ENCODE data around the gene ATP6V1G1.

ATP6V1G1 gene

GRCh38 chr9:114558027-114558675, 29.4 kb upstream of the ATP6V1G1 start:
- TF ChIP-seq POLR2AphosphoS5 (IDR thresholded peaks at IDR 0.05; ENCODE audit: low read depth, low read length) = no peak
- TF ChIP-seq TAF1 (IDR thresholded peaks at IDR 0.05; ENCODE audit: borderline replicate concordance, insufficient read depth, low read length) = no peak
- no peak for TF ChIP-seq SIN3A (IDR thresholded peaks at IDR 0.05; ENCODE audit: borderline replicate concordance, insufficient read depth, low read length)
- TF ChIP-seq REST (IDR thresholded peaks at IDR 0.05; ENCODE audit: insufficient read depth in 1 of 2, low read depth in 2 of 2, low read length in 2 of 2) = no peak
- no peak for TF ChIP-seq FOXP2 (optimal IDR thresholded peaks at IDR 0.05; ENCODE audit: borderline replicate concordance, extremely low read depth, extremely low read length, insufficient read depth)

- TF ChIP-seq POLR2AphosphoS5 (IDR thresholded peaks at IDR 0.05; ENCODE audit: low read depth, low read length) (no peak), SIN3A (IDR thresholded peaks at IDR 0.05; ENCODE audit: borderline replicate concordance, insufficient read depth, low read length) (no peak), FOXP2 (optimal IDR thresholded peaks at IDR 0.05; ENCODE audit: borderline replicate concordance, extremely low read depth, extremely low read length, insufficient read depth) (no peak), REST (IDR thresholded peaks at IDR 0.05; ENCODE audit: insufficient read depth in 1 of 2, low read depth in 2 of 2, low read length in 2 of 2) (no peak), TAF1 (IDR thresholded peaks at IDR 0.05; ENCODE audit: borderline replicate concordance, insufficient read depth, low read length) (no peak)
These were observed 27.6 kb upstream of the ATP6V1G1 start for GRCh38 chr9:114559830-114560513.

- TF ChIP-seq REST (IDR thresholded peaks at IDR 0.05; ENCODE audit: insufficient read depth in 1 of 2, low read depth in 2 of 2, low read length in 2 of 2) (no peak), POLR2AphosphoS5 (IDR thresholded peaks at IDR 0.05; ENCODE audit: low read depth, low read length) (no peak), TAF1 (IDR thresholded peaks at IDR 0.05; ENCODE audit: borderline replicate concordance, insufficient read depth, low read length) (no peak), SIN3A (IDR thresholded peaks at IDR 0.05; ENCODE audit: borderline replicate concordance, insufficient read depth, low read length) (no peak), FOXP2 (optimal IDR thresholded peaks at IDR 0.05; ENCODE audit: borderline replicate concordance, extremely low read depth, extremely low read length, insufficient read depth) (no peak)
These were observed 26.6 kb upstream of the ATP6V1G1 start for GRCh38 chr9:114560956-114561355.

- TF ChIP-seq SIN3A (IDR thresholded peaks at IDR 0.05; ENCODE audit: borderline replicate concordance, insufficient read depth, low read length) (no peak), POLR2AphosphoS5 (IDR thresholded peaks at IDR 0.05; ENCODE audit: low read depth, low read length) (no peak), TAF1 (IDR thresholded peaks at IDR 0.05; ENCODE audit: borderline replicate concordance, insufficient read depth, low read length) (no peak), FOXP2 (optimal IDR thresholded peaks at IDR 0.05; ENCODE audit: borderline replicate concordance, extremely low read depth, extremely low read length, insufficient read depth) (no peak), REST (IDR thresholded peaks at IDR 0.05; ENCODE audit: insufficient read depth in 1 of 2, low read depth in 2 of 2, low read length in 2 of 2) (no peak)
These were observed 25.8 kb upstream of the ATP6V1G1 start for GRCh38 chr9:114561771-114562170.
